ENCODE results near the gene ZNF652. TPM values are rescaled to one million over a fixed set of nuclear protein-coding genes. Genes with fewer than 3 reads are reported as not detected.
"Not testable (repeated sequence)": the region's sequence is repeated elsewhere in the genome, so short reads cannot be mapped to it uniquely, and the experiment has no call there.

ZNF652 gene
- total and polyA plus RNA-seq, 3 donors from 2014 or later = 32.3 to 62.3 (median 51.2) TPM

DNA sequence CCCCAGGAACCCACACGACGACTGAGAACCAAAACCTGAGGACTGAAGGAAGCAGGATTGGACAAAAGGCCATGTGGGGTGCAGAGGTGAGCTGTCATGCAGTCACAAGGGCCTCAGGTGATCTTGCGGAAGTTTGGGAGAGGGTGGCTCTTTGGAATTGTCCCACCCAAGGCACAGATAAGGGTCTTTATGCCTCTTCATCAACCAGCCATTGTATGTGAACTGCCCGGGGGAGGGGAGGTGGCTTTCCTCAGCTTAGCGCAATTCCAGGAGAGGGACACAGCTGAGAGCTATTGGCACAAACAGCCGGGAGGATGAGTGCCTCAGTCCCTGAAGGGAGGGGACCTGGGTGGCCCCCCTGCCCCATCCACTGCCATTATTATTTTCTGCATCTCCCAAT is 76.3 kb downstream of the ZNF652 start:
- Histone ChIP-seq H3K4me3 (no peak overlapping the region), H3K36me3 (ENCODE audit: low read depth, missing control alignments) (no peaks in the 10 kb centered on the region), H3K4me1 (no peaks in the 10 kb centered on the region), H3K27me3 (no peaks in the 10 kb centered on the region), H3K9me3 (no peaks in the 10 kb centered on the region), H3K27ac (no peak overlapping the region)
- TF ChIP-seq, protein P1, sequence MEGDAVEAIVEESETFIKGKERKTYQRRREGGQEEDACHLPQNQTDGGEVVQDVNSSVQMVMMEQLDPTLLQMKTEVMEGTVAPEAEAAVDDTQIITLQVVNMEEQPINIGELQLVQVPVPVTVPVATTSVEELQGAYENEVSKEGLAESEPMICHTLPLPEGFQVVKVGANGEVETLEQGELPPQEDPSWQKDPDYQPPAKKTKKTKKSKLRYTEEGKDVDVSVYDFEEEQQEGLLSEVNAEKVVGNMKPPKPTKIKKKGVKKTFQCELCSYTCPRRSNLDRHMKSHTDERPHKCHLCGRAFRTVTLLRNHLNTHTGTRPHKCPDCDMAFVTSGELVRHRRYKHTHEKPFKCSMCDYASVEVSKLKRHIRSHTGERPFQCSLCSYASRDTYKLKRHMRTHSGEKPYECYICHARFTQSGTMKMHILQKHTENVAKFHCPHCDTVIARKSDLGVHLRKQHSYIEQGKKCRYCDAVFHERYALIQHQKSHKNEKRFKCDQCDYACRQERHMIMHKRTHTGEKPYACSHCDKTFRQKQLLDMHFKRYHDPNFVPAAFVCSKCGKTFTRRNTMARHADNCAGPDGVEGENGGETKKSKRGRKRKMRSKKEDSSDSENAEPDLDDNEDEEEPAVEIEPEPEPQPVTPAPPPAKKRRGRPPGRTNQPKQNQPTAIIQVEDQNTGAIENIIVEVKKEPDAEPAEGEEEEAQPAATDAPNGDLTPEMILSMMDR (IDR thresholded peaks at IDR 0.05) = no peak
- no peak for TF ChIP-seq POLR2A (IDR thresholded peaks at IDR 0.05)
- intact Hi-C loops (cut with DNase I; ENCODE audit: low total_unique reads) = no loop called here
- no peak for DNase-seq
- 77 to 84% methylated on average over 6 of the region's 6 CpGs for WGBS, 2 donors

DNA sequence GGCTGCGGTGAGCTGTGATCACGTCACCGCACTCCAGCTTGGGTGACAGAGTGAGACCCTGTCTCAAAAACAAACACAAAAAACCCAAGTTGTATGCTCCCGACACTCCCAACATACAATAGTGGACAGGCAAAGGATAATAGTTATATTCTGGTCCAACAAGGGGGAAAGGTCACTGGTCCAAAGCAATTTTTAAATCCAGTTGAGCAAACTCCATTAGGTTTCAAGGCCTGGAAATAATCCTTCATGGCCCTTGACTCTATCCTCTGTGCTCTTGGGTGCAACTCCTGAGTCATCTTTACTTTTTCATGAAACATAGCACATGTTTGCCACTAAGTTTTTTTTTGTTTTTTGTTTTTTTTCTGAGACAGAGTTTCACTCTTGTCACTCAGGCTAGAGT is 81.1 kb downstream of the ZNF652 start:
- intact Hi-C loops (cut with DNase I; ENCODE audit: low total_unique reads) = no loop called here
- Histone ChIP-seq H3K4me1 (no peaks in the 10 kb centered on the region), H3K27me3 (no peaks in the 10 kb centered on the region), H3K27ac (no peak overlapping the region), H3K4me3 (no peak overlapping the region), H3K9me3 (no peaks in the 10 kb centered on the region), H3K36me3 (ENCODE audit: low read depth, missing control alignments) (no peaks in the 10 kb centered on the region)
- no peak for DNase-seq
- WGBS, 2 donors = 83 to 96% methylated on average over 4 of the region's 4 CpGs
- no peak for TF ChIP-seq POLR2A (IDR thresholded peaks at IDR 0.05)
- TF ChIP-seq, protein P1 (IDR thresholded peaks at IDR 0.05) = no peak

DNA sequence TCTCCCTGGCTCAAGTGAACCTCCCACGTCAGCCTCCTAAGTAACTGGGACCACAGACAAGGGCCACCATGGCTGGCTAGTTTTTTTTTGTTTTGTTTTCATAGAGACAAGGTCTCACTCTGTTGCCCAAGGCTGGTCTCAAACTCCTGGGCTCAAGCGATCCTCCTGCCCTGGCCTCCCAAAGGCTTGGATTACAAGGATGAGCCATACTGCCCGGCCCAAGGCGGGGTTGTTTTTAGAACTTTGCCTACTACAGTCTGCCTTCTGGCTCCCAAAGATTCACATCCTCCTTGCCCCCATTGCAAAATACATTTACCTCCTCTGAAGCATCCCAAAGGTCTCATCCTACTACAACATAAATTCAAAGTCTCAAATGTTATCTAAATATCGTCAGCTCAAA is 82.0 kb downstream of the ZNF652 start:
- Histone ChIP-seq H3K27me3 (no peaks in the 10 kb centered on the region), H3K4me1 (no peaks in the 10 kb centered on the region), H3K9me3 (no peaks in the 10 kb centered on the region), H3K36me3 (ENCODE audit: low read depth, missing control alignments) (no peaks in the 10 kb centered on the region), H3K27ac (no peak overlapping the region), H3K4me3 (no peak overlapping the region)
- WGBS, 2 donors = 83 to 91% methylated on average over 5 of the region's 5 CpGs
- no peak for DNase-seq
- TF ChIP-seq, protein P1 (IDR thresholded peaks at IDR 0.05) = no peak
- TF ChIP-seq POLR2A (IDR thresholded peaks at IDR 0.05) = no peak
- intact Hi-C loops (cut with DNase I; ENCODE audit: low total_unique reads) = no loop called here

DNA sequence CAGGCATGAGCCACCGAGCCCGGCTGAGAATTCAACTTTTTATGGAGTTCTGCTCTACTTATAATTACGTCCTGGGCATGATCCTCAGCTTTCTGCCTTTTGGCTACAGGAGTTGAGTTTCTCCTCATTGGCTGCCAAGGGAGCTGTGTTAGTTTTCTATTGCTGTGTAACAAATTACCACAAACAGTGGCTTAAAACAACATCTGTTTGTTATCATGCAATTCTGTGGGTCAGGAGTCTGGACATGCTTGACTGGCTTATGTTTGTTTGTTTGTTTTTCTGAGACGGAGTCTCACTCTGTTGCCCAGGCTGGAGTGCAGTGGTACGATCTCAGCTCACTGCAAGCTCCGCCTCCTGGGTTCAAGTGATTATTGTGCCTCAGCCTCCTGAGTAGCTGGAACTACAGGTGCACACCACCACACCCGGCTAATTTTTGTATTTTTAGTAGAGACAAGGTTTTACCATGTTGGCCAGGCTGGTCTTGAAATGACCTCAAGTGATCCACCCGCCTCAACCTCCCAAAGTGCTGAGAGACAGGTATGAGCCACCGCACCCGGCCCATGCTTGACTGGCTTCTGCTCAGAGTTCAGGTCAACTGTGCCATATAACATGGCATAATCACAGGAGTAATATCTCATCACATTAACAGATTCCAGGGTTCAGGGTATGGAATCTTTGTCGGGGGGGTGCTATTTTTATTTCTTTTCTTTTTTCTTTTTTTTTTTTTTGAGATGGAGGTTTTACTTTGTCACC is 82.6 kb downstream of the ZNF652 start:
- H3K9me3 ChIP-seq; H3K4me3 ChIP-seq; H3K27ac ChIP-seq; intact Hi-C loops (cut with DNase I; ENCODE audit: low total_unique reads); H3K4me1 ChIP-seq; DNase-seq; H3K27me3 ChIP-seq; H3K36me3 ChIP-seq (ENCODE audit: low read depth, missing control alignments): not testable (repeated sequence)
- 81 to 88% methylated on average over 11 of the region's 11 CpGs for WGBS, 2 donors

DNA sequence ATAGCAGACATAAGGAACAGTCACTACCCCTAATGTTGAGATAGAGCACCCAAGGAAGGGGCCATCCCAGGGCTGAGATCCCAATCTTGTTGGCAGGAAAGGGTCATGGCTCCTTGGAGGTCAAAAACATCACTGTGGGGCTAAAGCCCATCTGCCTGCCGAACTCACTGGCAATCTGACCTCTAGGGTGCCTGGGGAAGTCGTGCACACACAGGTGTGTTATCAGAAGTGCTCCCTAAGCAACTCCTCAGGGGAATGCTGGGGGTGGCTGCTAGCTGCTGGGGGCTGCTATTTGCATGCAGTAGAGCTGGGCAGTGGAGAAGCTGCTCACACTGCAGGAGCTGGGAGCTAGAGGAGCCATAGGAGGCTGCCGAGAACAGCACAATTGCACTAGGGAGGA is 84.0 kb downstream of the ZNF652 start:
- 63 to 75% methylated on average over 3 of the region's 3 CpGs for WGBS, 2 donors
- no peaks in the 10 kb centered on the region for H3K9me3 ChIP-seq
- TF ChIP-seq POLR2A (IDR thresholded peaks at IDR 0.05) = no peak
- TF ChIP-seq, protein P1 (IDR thresholded peaks at IDR 0.05) = no peak
- H3K4me3 ChIP-seq = no peak overlapping the region
- no peaks in the 10 kb centered on the region for H3K36me3 ChIP-seq (ENCODE audit: low read depth, missing control alignments)
- intact Hi-C loops (cut with DNase I; ENCODE audit: low total_unique reads) = no loop called here
- no peaks in the 10 kb centered on the region for H3K4me1 ChIP-seq
- H3K27ac ChIP-seq = no peak overlapping the region
- H3K27me3 ChIP-seq = no peaks in the 10 kb centered on the region
- no peak for DNase-seq
